ENCODE results near the gene CASK.
"Not testable (repeated sequence)": the region's sequence is repeated elsewhere in the genome, so short reads cannot be mapped to it uniquely, and the experiment has no call there.

- not testable (repeated sequence) for TF ChIP-seq CTCF (IDR thresholded peaks at IDR 0.05; ENCODE audit: low read length); EZH2 (optimal IDR thresholded peaks at IDR 0.05; ENCODE audit: low read depth, low read length)
Observed at GRCh38 chrX:41512853-41513252, 410.5 kb downstream of the CASK start.
